Calu3 (cell line): Measurements from ENCODE around the gene MPG. TPM values are rescaled to one million over a fixed set of nuclear protein-coding genes. Genes with fewer than 3 reads are reported as not detected.

Source experiments
- BruUV-seq: library from RNA; stranded (reverse); fragments of 400-500 nt; replicated peaks from 2 replicates; lab custom pipeline; 2021; lab: Mats Ljungman, UMichigan
- CTCF ChIA-PET: fragments of 300-600 bp; sonication (Branson Sonifier 250); formaldehyde crosslinking; loops from one replicate; lab custom pipeline; 2022; ENCODE audit warnings: antibody characterized with exemption; lab: Charles Lee
- DNase-seq: peaks from one replicate; pipeline ENCODE4 v3.0.0; 2022
- H3K27ac Mint-ChIP-seq: one replicate; pipeline ENCODE4 v1.8.0; 2022; ENCODE audit warnings: mixed read lengths; ENCODE audit not compliant: unreplicated experiment
- H3K27me3 Mint-ChIP-seq: one replicate; pipeline ENCODE4 v1.8.0; 2022; ENCODE audit warnings: mixed read lengths; ENCODE audit not compliant: unreplicated experiment
- H3K36me3 Mint-ChIP-seq: one replicate; pipeline ENCODE4 v1.8.0; 2022; ENCODE audit warnings: mild to moderate bottlenecking, moderate library complexity, mixed read lengths; ENCODE audit not compliant: insufficient read depth, unreplicated experiment
- H3K4me1 Mint-ChIP-seq: one replicate; pipeline ENCODE4 v1.8.0; 2022; ENCODE audit warnings: mild to moderate bottlenecking, low read depth, mixed read lengths; ENCODE audit not compliant: unreplicated experiment
- H3K4me3 Mint-ChIP-seq: one replicate; pipeline ENCODE4 v1.8.0; 2022; ENCODE audit warnings: mild to moderate bottlenecking, low read depth, moderate library complexity, mixed read lengths; ENCODE audit not compliant: unreplicated experiment
- H3K9me3 Mint-ChIP-seq: one replicate; pipeline ENCODE4 v1.8.0; 2022; ENCODE audit warnings: low read depth, mixed read lengths; ENCODE audit not compliant: unreplicated experiment
- CTCF ChIP-seq: fragments of 200-600 bp; IDR thresholded peaks from one replicate; pipeline ENCODE4 v1.8.0; 2022; ENCODE audit warnings: antibody characterized with exemption; ENCODE audit not compliant: unreplicated experiment
- intact Hi-C: fragments of 100-400 bp; cut with micrococcal nuclease; formaldehyde crosslinking; loops from one replicate; pipeline ENCODE4 v1.10.0; 2022; ENCODE audit not compliant: unreplicated experiment
- total RNA-seq: library from RNA; stranded (reverse); gene quantifications from 2 replicates; pipeline ENCODE4 v1.2.3, GENCODE V29; 2022

MPG gene
- total RNA-seq, 1 experiment from 2014 or later = 40.1 TPM

GRCh38 chr16:60166-60565 is 17.9 kb upstream of the MPG start:
- no TSS peak for BruUV-seq
- no peak for TF ChIP-seq CTCF
- CTCF ChIA-PET = interaction anchor here (0.6 kb wide), 1 partner anchor 16 kb away, joined by 3 read pairs; no protein-coding TSS in a partner anchor

GRCh38 chr16:60929-61878 is 16.8 kb upstream of the MPG start:
- H3K4me3 Mint-ChIP-seq = no peak overlapping the region

More at GRCh38 chr16:60166-60565, 17.9 kb upstream of the MPG start:
- H3K9me3 Mint-ChIP-seq = no peaks in the 10 kb centered on the region
- no peak overlapping the region for H3K27ac Mint-ChIP-seq
- no peaks in the 10 kb centered on the region for H3K27me3 Mint-ChIP-seq
- H3K4me1 Mint-ChIP-seq = peaks cover 3% of the 10 kb centered on the region
- no peak overlapping the region for H3K4me3 Mint-ChIP-seq
- DNase-seq = no peak
- intact Hi-C loops = no loop called here
- H3K36me3 Mint-ChIP-seq = peaks cover 36% of the 10 kb centered on the region

DNA sequence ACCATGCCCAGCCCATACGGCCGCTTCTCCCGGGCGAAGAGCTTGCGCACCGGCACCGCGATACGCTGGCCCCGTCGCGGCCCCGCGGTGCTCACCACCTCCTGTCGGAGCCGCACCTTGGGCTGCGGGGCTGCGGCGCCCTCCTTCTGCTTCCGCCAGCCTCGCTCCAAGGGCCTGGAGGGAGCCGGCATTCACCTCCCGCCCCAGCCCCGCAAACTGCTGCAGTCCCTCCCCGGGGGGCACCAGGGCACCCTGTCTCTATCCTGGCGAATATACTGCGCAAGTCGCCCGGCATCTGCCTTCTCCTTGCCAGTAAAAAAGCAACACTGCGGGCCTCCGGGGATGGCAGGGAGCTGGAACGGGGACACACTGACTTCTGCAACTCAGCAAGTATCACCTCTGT is 16.1 kb upstream of the MPG start:
- CTCF ChIA-PET = interaction anchor here (0.6 to 1.5 kb wide), 2 partner anchors 9 to 30 kb away, joined by 4 read pairs; no protein-coding TSS in a partner anchor
- DNase-seq = no peak
- TF ChIP-seq CTCF = no peak
- intact Hi-C loops = no loop called here
- Mint-ChIP-seq H3K36me3 (peaks cover 36% of the 10 kb centered on the region), H3K9me3 (no peaks in the 10 kb centered on the region), H3K27ac (no peak overlapping the region), H3K27me3 (no peaks in the 10 kb centered on the region), H3K4me3 (no peak overlapping the region), H3K4me1 (peaks cover 15% of the 10 kb centered on the region)
- no TSS peak for BruUV-seq

More at GRCh38 chr16:60929-61878, 16.8 kb upstream of the MPG start:
- intact Hi-C loops = no loop called here
- CTCF ChIA-PET = interaction anchor here (0.6 to 1.5 kb wide), 2 partner anchors 10 to 30 kb away, joined by 4 read pairs; no protein-coding TSS in a partner anchor
- Mint-ChIP-seq H3K9me3 (no peaks in the 10 kb centered on the region), H3K27ac (no peak overlapping the region), H3K36me3 (peaks cover 36% of the 10 kb centered on the region), H3K4me1 (peaks cover 14% of the 10 kb centered on the region), H3K27me3 (no peaks in the 10 kb centered on the region)
- no peak for TF ChIP-seq CTCF
- BruUV-seq = no TSS peak
- no peak for DNase-seq

DNA sequence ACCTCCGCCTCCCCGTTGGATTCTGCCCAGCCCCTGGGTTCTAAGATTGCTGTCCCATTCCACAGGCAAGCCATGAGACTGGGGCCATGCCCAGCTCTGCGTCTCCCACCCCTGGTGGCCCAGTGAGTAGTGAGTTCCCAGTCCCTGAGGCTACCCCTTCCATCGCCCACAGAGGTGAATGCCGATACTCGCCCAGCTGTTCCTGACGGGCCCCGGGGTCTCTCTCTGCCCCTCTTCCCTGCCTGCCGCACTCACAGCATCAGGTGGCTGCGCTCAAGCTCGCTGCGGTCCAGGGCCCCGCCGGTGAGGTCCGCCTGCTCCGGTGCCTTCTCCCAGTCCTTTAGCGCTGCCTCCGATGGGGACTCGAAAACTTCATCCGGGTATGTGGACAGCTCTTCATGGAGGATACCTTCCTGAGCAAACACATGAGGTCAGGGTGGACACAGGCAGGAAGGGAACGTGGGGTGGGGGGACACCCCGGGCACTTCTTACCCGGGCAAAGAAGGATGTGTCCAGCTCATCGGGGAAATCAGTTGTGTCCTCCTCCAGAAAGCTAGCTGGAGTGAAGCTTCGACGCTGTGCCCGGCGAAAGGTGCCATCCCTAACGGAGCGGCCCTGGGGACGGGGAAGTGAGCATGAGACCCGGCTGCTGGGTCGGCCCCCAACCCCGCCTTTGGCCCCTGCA is 15.6 kb upstream of the MPG start:
- Mint-ChIP-seq H3K4me3 (no peak overlapping the region), H3K36me3 (peaks cover 37% of the 10 kb centered on the region), H3K27me3 (no peaks in the 10 kb centered on the region), H3K4me1 (peaks cover 15% of the 10 kb centered on the region), H3K9me3 (no peaks in the 10 kb centered on the region), H3K27ac (no peak overlapping the region)
- no TSS peak for BruUV-seq
- DNase-seq = no peak
- CTCF ChIA-PET = interaction anchor here (0.6 to 1.6 kb wide), 4 partner anchors 8 to 35 kb away, joined by 4 to 5 read pairs (median 4); partner anchors contain the start of genes POLR3K and SNRNP25
- intact Hi-C loops = no loop called here
- no peak for TF ChIP-seq CTCF
